WI38 (cell line): ENCODE measurements around the gene AQP12A.

Experiments
- H3K4me3 ChIP-seq: 2 replicates; pipeline ENCODE4 v1.5.1; 2011; ENCODE audit warnings: low read depth, mild to moderate bottlenecking, control low read depth, low read length
- CTCF ChIP-seq: IDR thresholded peaks from 2 replicates; pipeline ENCODE4 v1.5.1; 2012; ENCODE audit warnings: low read depth, mild to moderate bottlenecking, control low read depth, low read length

AQP12A gene

GRCh38 chr2:240701736-240702639 is 10.3 kb downstream of the AQP12A start:
- no peak for TF ChIP-seq CTCF
- H3K4me3 ChIP-seq: no peak overlapping the region

- no peak for TF ChIP-seq CTCF
- no peak overlapping the region for H3K4me3 ChIP-seq
Measured at GRCh38 chr2:240702640-240703011, 11.0 kb downstream of the AQP12A start.

- no peak for TF ChIP-seq CTCF
Measured at GRCh38 chr2:240703417-240704341, 12.0 kb downstream of the AQP12A start.

GRCh38 chr2:240704651-240705050 is 13.0 kb downstream of the AQP12A start:
- TF ChIP-seq CTCF: no peak

More at GRCh38 chr2:240703417-240704341, 12.0 kb downstream of the AQP12A start:
- H3K4me3 ChIP-seq: no peak overlapping the region

GRCh38 chr2:240705204-240705791 is 13.6 kb downstream of the AQP12A start:
- no peak overlapping the region for H3K4me3 ChIP-seq

More at GRCh38 chr2:240704651-240705050, 13.0 kb downstream of the AQP12A start:
- no peak overlapping the region for H3K4me3 ChIP-seq

More at GRCh38 chr2:240705204-240705791, 13.6 kb downstream of the AQP12A start:
- TF ChIP-seq CTCF: no peak
